Right lobe of liver (tissue), 4 donors: Measurements from ENCODE around the gene ARMH4.

ENCODE experiments used
- CTCF ChIP-seq, 4 donors: fragments of 200-600 bp in 3 of 4; fragments of 450-650 bp in 1 of 4; IDR thresholded peaks; one replicate each; pipeline versions ENCODE4 v1.5.1 to v1.8.0; 2016 to 2022; ENCODE audit warnings: antibody characterized with exemption in 4 of 4, mild to moderate bottlenecking in 2 of 4
- POLR2A ChIP-seq: fragments of 450-650 bp; IDR thresholded peaks from one replicate; pipeline ENCODE4 v1.6.1; 2017; ENCODE audit warnings: antibody characterized with exemption, mild to moderate bottlenecking
- donor health status: DM: no; HTN: no; CAD: no.
- donor health status: DM: no; HTN: no; CAD: no.
- donor health status: DM: no; HTN: yes; CAD: no.

- TF ChIP-seq POLR2A (no peak), CTCF (IDR thresholded peaks at IDR 0.05) (no peak)
These were observed 188.9 kb downstream of the ARMH4 start for GRCh38 chr14:57963071-57963470.
